ENCODE data around the gene ZNF92.
"Not testable (repeated sequence)": the region's sequence is repeated elsewhere in the genome, so short reads cannot be mapped to it uniquely, and the experiment has no call there.

The ZNF92 gene

GRCh38 chr7:65387891-65388290 lies 14.2 kb downstream of the ZNF92 start:
- no peak for DNase-seq (ENCODE audit: low read depth)
- no peak for TF ChIP-seq CTCF (IDR thresholded peaks at IDR 0.05; ENCODE audit: low read depth, low read length)
- no peak for TF ChIP-seq POLR2A (IDR thresholded peaks at IDR 0.05; ENCODE audit: extremely low read depth, insufficient read length)
- no peak for TF ChIP-seq MYC (IDR thresholded peaks at IDR 0.05; ENCODE audit: low read depth, low read length)
- TF ChIP-seq, protein P1, sequence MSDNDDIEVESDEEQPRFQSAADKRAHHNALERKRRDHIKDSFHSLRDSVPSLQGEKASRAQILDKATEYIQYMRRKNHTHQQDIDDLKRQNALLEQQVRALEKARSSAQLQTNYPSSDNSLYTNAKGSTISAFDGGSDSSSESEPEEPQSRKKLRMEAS (IDR thresholded peaks at IDR 0.05; ENCODE audit: low read depth, low read length): no peak
- no peak overlapping the region for H3K4me3 ChIP-seq (ENCODE audit: low read depth, low read length)

DNA sequence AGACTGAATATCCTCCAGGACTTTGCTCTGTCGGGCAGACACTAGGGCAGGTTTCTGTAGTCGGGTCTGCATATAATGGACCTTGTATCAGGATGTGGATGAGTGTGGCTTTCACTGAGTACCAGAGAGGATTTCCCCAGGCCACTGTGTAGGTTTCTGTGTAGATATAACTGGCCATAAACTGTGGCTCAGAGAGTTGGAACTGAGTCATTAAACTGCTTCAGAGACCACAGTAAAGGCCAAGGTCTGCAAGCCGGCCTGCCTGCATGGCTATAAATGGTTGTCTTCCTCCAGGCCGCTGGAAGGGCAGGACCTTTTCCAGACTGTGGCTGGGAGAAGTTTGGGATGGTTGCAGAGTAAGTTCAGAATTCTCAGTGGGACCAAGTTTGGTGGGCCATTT lies 16.9 kb downstream of the ZNF92 start:
- no peak overlapping the region for H3K4me3 ChIP-seq (ENCODE audit: low read depth, low read length)

DNA sequence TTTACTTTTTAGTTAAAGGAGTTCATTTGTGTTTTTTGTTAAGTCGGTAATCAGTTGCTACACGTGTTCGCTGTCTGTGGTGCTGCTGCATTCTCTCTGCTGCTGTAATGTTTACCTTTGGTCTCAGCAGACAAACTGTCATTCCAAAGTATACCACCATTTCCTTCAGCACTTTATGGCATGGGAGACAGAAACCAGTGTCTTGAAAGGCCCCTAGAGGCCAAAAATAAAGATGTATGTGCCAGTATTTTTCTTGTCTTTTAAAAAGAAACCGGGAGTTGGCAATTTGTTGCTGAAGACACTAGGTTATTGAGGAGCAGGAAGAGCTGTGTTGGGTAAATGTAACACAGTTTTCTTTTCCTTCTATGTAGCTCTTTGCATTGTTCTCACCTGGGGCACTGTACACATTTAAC lies 24.1 kb downstream of the ZNF92 start:
- no peak overlapping the region for H3K4me3 ChIP-seq (ENCODE audit: low read depth, low read length)
- TF ChIP-seq CTCF (IDR thresholded peaks at IDR 0.05; ENCODE audit: low read depth, low read length) (no peak), POLR2A (IDR thresholded peaks at IDR 0.05; ENCODE audit: extremely low read depth, insufficient read length) (no peak), MYC (IDR thresholded peaks at IDR 0.05; ENCODE audit: low read depth, low read length) (no peak)
- TF ChIP-seq, protein P1 (IDR thresholded peaks at IDR 0.05; ENCODE audit: low read depth, low read length): no peak
- no peak for DNase-seq (ENCODE audit: low read depth)

More for the DNA sequence above, 16.9 kb downstream of the ZNF92 start:
- no peak for TF ChIP-seq MYC (IDR thresholded peaks at IDR 0.05; ENCODE audit: low read depth, low read length)
- TF ChIP-seq CTCF (IDR thresholded peaks at IDR 0.05; ENCODE audit: low read depth, low read length): no peak
- TF ChIP-seq POLR2A (IDR thresholded peaks at IDR 0.05; ENCODE audit: extremely low read depth, insufficient read length): no peak
- no peak for DNase-seq (ENCODE audit: low read depth)

DNA sequence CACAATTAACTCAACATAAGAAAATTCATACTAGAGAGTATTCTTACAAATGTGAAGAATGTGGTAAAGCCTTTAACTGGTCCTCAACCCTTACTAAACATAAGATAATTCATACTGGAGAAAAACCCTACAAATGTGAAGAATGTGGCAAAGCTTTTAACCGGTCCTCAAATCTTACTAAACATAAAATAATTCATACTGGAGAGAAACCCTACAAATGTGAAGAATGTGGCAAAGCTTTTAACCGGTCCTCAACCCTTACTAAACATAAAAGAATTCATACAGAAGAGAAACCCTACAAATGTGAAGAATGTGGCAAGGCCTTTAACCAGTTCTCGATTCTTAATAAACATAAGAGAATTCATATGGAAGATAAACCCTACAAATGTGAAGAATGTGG lies 25.0 kb downstream of the ZNF92 start:
- H3K4me3 ChIP-seq (ENCODE audit: low read depth, low read length); DNase-seq (ENCODE audit: low read depth): not testable (repeated sequence)

- H3K4me3 ChIP-seq (ENCODE audit: low read depth, low read length); DNase-seq (ENCODE audit: low read depth): not testable (repeated sequence)
These were observed 25.4 kb downstream of the ZNF92 start for GRCh38 chr7:65399101-65399500.

DNA sequence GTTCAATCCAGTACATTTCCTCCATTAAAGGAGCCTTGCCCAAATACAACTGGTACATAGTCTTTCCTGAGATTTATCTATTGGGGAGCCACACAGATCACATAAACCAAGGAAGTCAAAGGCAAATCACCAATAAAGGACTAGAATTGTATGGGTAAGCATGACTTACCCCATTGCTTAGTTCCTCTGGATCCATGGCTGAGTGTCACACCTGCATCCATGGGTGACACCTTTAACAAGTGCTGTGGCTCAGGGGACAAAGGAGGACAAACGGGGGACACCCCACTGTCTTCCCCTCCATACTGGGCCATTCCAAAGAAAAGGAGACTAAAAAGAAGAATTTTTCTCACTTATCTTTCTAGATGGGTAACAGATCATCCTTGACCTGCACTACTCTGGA lies 30.4 kb downstream of the ZNF92 start:
- peak; percentile 42 for DNase-seq (ENCODE audit: low read depth)
- no peak for TF ChIP-seq CTCF (IDR thresholded peaks at IDR 0.05; ENCODE audit: low read depth, low read length)
- H3K4me3 ChIP-seq (ENCODE audit: low read depth, low read length): no peak overlapping the region

DNA sequence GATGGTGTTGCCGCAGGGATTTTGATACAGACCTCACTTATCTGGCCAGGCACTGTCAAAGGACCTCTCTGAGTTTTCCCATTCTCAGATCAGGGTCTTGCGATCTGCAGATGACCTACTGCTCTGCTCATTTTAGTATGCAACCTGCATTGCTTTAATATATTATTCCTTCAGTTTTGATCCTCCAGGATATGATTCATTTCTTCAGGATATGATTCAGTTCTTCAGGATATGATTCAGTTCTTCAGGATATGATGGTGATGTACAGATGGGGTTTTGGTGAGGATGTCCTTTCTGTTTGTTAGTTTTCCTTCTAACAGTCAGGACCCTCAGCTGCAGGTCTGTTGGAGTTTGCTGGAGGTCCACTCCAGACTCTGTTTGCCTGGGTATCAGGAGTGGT lies 33.1 kb downstream of the ZNF92 start:
- DNase-seq (ENCODE audit: low read depth); H3K4me3 ChIP-seq (ENCODE audit: low read depth, low read length): not testable (repeated sequence)

GRCh38 chr7:65409363-65409762 lies 35.7 kb downstream of the ZNF92 start:
- no peak for DNase-seq (ENCODE audit: low read depth)
- H3K4me3 ChIP-seq (ENCODE audit: low read depth, low read length): no peak overlapping the region
- TF ChIP-seq, protein P1 (IDR thresholded peaks at IDR 0.05; ENCODE audit: low read depth, low read length): no peak
- TF ChIP-seq MYC (IDR thresholded peaks at IDR 0.05; ENCODE audit: low read depth, low read length) (no peak), CTCF (IDR thresholded peaks at IDR 0.05; ENCODE audit: low read depth, low read length) (no peak), POLR2A (IDR thresholded peaks at IDR 0.05; ENCODE audit: extremely low read depth, insufficient read length) (no peak)
